ENCODE measurements around the gene ZMIZ1.

The ZMIZ1 gene

DNA sequence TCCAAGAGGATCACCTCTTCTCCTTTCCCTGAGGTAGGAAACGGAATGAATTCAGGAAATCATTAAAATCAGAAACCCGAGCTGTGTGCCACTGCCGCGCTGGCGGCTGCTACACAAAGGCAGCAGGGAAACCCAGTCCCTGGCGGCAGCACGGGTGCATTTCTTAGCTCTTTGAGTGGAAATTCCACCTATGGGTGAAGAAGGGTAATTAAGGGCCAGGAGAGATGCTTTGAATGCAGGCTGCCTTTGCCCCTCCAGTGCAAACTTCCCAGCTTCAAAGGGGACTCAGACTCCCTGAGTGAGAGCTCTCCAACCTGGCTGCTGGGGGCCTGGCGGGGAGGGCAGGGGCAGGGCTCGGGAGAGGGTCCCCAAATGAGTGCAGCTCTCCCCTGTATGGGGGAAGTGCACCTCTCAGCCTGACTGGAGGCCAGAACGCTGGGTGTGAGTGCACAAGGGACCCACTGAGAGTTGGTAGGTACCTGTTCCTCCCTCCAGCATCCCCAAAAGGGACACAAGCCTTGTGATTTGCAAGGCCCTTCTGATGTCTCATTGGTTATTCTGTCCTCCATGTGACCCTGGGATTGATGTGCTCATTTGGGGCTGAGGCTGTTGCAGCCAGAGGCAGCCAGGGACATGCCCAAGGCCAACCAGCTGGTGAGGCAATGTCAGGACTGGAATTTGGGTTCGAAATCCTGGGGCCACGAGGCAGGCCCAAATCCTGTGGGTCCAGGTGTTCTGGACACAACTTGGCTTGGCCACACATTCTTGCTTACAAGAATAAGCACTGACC is 16.3 kb upstream of the ZMIZ1 start:
- peak; percentile 46 for DNase-seq

DNA sequence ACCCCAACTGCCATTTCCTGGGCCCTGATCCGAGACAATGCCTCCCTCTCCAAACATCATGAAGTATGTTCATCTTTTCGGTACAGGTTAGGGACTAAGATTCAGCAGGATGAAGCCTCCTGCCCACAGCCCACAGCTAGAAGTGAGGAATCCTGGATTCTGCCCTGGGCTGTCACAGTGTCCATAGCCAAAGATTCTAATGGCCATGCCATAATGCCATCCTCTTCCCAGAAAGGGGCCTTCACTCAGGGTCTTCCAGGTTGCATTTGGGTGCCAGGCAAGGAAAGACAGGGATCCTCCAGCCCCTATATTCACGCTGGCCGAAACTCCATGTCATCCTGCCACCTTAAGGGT is 15.7 kb upstream of the ZMIZ1 start:
- DNase-seq: no peak

DNA sequence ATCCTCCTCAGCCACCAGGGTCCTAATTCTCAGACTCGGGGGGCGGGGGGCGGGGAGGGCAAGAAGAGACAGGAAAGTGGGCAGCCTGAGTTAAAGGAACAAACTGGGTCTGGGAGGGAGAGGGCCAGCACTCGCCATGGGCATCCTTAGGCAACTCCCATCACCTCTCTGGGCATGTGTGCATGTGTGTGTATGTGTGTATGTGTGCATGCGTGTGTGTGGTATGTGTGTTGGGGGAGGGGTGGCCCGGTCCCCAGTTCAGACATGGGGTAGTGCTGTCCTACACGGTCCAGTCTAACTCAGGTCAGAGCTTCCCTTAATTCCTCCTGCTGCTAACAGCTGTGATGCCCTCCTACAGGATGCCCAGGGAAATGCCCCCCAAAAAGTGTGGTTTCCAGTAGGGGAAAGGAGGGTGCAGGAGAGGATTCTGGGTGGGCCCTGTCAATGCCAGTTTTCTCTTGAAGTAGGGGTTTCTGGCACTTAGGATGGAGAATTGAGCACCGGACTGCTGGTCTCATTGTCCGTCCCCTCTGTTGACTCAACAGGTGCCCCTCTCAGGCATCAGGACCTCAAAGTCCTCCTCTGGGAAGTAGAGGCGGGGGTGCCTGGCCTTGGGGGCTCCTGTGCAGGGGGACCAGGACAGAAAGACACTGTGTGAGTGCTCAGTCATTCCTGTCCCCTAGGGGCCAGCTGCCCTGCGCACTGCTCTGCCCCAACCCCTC is 15.1 kb upstream of the ZMIZ1 start:
- DNase-seq: no peak

DNA sequence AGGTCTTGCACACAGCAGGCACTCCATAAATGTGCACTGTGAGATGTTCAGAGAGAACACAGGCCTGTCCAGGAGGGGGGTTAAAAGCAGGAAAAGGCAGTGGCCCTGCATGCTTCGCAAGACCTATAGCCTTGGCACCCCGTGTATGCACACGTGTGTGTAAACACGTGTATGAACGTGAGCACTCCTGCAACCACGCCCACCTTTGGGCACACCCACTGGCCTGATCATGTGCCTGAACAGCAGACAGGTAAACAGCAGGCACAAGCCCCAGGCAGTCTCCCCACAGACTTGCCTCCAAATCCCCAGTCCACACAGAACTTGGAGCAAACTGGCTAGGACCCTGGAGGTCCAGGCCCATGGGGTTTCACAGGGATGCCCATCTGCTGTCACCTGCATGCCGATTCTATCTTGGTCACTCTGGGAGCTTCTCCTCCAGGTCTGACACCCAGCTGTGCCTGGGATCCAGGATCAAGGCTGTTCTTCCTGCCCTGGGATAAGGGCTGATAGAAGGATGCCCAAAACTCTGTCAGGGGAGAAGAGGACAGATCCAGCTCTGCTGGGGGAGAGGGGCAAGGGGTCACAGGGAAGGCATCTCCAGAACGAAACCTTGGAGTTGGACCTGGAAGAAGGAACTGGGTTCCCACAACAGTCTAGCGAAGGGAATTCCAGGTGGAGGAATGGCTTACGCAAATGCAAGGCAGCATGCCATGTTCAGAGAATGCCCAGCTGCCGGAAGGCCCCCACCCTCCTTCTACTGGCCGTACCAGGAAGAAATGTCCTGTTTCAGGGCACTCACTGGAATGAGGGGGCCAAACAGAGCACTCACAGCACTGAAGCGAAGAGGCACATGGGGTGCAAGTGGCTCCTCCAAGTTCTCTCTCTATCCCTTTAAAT is 14.3 kb upstream of the ZMIZ1 start:
- DNase-seq: no peak

DNA sequence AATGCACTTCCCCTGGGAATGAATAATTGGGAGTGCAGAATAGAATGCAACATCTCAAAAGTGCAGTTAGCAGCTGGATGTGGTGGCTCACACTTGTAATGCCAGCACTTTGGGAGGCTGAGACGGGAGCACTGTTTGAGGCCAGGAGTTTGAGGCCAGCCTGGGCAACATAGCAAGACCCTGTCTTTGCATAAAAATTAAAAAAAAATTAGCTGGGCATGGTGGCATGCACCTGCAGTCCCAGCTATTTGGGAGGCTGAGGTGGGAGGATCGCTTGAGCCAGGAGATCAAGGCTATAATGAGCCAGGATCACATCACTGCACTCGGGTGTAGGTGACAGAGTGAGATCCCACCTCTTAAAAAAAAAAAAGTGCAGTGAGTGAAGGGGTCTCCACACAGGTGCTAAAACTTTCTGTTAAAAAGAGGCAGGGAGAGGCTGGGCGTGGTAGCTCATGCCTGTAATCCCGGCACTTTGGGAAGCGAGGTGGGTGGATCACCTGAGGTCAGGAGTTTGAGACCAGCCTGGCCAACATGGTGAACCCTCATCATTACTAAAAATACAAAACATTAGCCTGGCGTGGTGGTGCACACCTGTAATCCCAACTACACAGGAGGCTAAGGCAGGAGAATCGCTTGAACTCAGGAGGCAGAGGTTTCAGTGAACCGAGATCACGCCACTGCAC is 13.5 kb upstream of the ZMIZ1 start:
- DNase-seq: no peak

DNA sequence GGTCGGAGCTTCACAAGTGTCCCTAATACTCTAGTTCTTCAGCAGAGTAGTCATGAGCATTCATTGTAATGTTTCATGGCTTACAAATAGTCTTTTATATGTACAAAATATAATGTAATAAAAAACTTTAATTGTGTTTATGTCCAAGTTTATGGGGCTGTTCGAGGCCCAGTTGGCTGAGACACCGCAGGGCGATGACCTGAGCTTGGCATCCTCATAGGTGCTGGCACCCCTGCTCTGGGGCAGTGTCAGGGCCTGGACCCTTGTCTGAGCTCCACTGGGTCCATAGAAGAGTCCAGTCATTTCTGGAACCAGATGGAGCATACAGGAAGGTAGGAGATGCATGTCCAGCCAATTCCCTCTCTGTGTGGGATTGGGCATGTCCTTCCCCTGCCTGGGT is 12.9 kb upstream of the ZMIZ1 start:
- DNase-seq: no peak

DNA sequence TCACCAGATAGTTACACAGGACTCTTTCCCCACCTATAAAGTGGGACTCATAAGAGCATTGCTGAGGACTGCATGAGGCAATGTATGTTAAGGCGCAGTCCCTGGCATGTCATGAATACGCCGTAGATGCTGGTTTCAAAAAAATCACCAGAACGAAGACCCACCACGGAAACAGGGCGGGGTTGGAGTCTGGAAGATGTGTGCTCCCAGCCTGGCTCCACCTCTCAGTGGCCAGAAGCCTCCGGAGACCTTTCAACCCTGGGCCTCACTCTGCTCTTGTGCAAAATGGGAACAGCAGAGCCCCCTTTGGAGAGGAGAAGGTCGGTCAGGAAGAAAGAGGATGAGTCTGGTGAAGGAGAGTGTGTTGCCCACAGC is 12.4 kb upstream of the ZMIZ1 start:
- DNase-seq: no peak

DNA sequence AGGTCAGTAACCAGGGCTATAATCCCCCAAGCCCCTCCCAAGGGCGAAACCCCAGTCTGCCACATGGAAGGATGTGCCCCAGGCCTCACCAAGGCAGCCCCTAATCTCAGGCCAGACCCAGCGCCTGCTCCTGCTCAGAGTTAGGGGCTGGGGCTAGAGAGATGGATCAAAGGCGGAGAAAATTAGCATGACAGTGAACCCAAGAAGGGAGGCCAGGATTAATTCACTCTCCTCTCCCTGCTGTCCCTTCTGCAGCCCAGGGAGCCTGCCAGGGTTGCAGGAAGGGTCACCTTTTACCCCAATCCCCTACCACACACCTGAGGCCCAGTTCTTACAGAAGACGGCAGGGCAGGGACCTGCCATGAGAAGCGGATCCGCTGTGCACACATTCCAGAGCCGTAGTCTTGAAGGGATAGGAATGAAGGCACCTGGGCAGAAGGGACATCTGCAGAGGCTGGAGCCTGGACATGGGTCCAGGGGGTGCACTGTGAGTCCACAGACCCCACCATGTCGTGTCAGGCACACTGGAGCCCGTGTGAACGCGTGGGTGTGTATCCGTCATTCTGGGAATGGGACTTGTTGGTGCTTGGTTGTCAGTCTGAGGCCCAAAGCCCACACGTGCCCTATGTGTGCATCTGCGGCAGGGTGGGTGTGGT is 11.9 kb upstream of the ZMIZ1 start:
- DNase-seq: no peak

DNA sequence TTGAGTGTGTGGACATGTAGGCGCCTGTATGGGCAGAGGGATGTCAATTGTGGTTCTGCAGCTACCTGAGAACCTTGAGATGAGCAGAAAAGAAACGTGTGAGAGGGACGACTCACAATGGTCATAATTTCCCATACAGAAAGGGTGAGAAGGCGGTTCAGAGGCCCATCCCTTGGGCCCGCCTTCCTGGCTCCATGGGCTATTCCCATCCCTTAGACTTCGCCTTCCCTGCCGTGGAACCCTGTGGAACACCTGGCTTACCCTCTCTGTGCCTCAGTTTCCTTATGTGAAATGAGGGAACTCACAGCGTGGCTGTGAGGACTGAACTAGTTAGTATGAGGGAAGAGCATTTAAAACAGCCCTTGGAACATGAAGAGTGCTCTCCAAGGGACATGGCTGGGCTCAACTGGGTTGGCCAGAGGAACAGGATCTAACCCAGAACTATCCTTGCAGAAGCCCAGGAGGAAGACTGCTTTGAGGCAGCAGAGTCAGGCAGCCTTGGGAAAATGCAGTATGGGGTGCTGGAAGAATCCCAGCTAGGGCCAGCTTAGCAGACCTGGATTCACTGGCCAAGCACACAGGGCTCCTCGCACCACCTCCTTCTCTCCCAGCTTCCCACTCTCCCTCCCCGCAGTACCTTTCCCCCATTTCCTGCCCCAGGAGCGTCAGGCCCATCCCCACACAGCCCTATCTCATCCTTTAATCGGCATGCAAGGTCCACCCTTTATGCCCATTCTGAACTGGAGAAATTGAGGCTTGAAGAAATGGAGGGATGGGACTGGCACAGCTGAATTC is 11.1 kb upstream of the ZMIZ1 start:
- DNase-seq: no peak

DNA sequence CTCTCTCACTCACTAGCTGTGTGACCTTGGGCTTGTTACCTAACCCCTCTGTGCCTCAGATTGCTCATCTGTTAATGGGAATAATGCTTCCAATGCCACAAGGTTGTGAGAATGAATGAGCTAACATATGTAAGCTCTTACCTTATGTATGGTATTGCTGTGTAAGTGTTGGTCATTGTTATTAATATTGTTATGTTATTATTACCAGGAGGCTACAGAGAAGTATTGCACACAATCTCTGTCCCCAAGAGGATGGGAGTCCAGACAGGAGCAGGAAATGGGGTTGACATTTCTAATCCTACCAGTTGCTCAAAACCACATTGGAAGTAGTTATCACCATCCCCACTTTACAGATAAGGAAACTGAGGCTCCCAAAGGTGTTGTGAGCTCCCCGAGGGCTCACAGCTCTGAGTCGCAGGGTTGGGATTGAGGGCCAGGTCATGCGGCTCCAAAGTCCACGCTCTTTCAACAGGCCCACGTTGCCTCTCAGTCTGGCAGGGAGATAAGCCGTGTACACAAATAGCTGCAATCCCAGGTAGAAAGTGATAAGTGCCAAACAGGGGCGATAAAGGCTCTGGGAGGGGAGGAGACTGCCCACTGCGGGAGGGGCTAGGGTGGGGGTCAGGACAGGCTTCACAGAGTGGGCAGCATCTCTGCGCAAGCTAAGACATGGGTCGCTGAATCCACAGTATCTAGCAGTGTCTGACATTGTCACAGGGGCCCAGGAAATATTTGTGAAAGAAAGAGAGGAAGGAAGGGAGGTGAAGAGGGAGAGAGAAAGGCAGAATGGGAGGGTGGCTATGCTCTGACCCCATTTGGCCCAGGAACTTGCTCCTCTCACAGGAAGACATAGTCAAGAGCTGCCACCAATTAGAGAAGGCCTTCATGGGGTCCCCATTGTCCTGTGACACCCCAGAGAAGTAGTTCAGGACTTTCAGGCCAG is 9.6 kb upstream of the ZMIZ1 start:
- no peak for DNase-seq

DNA sequence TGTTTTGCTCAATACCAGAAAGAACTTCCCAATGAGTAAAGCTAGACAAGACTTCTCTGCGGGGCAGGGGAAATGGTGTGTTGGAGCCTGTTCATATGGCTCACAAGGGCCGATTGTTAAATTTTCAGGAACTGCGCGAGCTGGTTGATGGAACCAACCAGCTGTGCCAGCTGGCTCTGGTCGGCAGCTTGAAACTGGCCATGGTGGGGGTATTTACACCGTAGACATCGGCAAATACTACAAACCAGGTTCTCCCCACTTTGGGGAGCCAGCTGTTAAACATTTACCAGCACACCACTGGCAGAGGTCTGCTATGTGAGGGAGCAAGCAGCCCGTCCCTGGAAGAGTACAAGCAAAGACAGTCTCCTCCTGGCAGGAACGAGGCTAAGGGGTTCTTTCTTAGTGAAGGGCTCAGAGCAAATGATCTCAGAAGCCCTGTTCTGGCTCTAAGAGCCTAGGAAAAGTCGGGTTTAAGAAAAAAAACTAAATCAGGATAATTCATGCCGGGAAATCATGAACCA is 8.8 kb upstream of the ZMIZ1 start:
- DNase-seq: no peak

DNA sequence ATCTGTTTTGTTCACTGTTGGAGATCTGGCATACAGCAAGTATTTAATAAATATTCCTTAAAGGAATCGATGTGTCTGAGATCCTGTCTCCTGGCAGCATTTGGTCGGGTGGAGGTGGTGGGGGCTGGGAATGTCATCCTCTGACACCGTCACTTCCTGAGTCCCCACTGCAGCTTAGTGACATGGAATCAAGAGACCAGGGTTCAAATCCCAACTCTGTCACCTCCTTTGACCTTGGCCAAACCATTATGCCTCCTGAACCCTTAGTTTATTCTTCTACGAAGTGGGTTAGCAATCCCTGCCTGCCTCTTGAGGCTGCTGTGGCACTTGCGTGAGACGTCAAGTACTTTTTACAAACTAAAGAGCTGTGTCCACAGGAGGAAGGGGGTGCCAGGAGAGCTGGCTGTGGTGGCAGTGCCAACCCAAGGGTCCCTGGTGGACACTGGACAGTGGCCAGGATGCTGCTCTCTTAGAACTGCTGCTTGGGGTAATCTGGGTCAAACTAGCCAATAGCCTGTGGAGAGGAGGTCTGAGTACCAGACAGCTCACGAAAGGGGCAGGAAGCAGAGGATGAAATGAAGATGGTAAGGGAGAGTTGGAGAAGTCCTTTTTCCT is 8.0 kb upstream of the ZMIZ1 start:
- no peak for DNase-seq

DNA sequence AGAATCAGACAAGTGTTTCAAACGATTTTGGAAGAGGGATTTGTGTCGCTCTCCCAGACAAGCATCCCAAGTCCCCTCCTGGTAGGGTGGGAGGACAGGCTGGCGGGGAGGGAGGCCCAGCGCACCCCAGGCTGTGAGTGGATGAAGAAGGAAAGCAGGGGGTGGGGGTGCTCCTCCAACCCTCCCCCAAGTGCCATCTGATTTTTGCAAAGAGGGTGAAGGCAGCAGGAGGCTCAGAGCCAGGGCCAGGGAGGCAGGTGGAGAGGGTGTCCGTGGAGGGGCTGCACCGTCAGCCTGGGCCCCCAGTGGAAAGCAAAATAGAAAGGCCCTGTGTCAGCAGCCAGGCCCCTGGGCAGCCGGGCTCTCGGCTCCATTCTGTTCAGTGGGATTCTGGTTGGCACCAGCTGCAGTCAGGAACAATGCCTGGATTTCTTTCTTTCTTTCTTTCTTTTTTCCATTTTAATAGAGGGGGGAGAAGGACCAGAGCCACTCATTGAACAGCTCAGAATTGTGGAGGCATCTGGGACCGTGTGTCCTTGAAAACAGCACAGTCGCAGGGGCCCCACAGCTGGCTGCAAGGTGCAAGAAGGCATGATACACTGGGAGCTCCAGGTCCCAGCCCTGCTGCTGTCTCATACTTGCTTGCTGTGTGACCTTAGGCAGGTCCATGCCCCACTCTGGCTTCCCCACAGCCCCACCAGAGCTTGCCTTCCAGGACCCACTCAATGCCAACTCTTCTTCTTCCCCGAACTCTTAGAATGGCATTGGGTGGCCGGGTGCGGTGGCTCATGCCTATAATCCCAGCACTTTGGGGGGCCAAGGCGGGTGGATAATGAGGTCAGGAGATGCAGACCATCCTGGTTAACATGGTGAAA is 7.1 kb upstream of the ZMIZ1 start:
- DNase-seq: no peak

DNA sequence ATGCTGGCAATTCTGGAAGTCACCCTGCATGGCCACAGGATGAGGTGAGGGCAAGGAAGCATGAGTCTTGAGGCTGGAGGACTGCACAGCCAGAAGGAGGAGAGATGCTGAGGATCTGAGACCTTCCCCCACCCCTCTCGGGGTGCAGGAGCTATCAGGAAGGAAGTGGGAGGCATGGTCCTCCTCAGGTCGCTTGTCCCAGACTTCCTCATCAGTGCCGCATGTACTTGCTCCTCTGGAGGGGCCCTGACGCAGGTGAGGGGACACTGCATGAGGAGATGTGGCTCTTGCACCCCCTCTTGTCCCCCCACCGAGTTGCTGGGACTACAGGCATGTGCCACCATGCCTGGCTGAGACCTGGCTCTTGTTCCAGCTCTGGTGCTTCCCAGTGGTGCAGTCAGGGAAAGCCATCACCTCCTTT is 5.7 kb upstream of the ZMIZ1 start:
- DNase-seq: no peak

DNA sequence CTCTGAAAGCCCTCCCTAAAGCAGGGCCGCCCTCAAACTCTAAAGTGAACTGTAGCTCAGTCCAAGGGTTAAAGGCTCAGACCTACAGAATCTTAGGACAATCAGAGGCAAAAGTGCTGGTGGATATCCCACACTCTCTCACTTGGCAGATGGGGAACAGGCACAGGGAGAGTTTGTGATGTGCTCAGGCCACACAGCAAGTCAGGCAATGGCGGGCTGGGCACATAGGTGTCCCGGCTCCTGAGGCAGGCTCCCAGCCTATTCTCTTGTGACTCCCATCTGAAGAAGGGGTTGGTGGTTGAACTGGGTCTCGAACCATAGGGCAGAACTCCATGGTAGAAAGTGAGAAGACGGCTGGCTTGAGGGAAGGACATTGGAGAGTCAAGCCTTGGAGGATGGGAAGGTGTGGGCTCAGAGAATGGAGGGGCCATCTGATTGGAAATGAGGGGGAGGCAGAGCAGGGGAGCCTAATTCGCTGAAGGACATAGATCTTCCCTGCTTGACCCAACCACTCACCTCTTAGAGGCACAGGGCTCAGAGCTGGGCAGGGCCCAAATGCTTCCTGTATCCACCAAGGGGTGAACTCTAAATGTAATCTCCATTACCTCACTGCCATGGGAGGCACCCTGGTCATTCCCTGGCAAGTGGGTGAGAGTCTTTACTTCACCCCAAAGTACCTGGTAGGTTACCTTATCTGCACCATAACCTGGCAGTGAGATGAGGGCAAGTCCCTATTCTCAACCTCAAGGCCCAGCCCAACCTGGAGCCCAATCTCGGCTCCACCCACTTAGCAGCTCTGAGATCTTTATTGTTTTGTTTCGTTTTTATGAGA is 4.9 kb upstream of the ZMIZ1 start:
- DNase-seq: no peak

DNA sequence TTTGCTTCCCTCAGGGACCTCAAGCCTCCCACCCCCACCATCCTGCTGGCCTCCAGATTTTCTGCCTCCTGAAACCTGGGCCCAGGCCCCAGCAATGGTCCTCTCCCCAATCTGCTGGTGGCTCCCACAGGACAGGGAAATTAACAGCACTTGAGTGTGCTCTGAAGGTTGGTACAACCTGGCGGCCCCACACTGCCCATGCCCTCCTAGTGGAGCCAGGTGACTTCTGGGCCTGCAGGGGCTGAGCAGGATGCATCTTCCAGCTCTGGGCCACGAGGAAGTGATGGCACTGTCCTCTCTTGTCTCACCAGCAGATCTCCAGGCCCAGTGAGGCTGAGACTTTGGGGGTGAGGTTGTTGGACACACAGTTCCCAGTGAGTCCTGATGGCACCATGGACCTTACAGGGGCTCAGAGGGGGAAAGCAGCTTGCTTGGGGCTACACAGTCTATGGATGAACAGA is 3.6 kb upstream of the ZMIZ1 start:
- DNase-seq: no peak

DNA sequence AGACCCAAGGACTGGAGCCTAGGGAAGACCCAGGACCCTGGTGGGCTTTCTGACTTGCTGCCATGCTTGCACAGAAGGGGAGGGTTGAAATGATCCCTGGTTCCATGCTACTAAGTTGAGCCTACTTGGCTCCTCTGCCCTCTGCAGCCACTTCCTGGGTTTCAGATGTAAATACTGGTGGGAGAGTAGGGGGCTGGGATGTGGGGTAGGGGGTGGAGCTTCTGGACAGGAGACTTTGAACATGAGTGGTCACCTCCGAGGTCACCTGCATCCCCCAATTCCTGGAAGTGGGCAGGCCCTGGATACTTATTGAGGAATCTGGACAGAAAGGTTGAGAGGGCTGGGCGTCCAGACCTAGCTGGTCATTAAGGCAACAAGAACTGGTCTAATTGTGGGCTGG is 2.9 kb upstream of the ZMIZ1 start:
- DNase-seq: no peak

All from activated CD4-positive, alpha-beta T cell treated with anti-CD3 and anti-CD28 coated beads for 48 hours (primary cell).